HepG2 (cell line): ENCODE results near the gene C3orf62.

ENCODE experiments used
- BCL6 ChIP-seq: IDR thresholded peaks from 2 replicates; pipeline ENCODE4 v1.6.1; 2016; ENCODE audit warnings: missing genetic modification reagents, missing compliant biosample characterization
- CTCF ChIP-seq: sonication (generic); formaldehyde crosslinking; IDR thresholded peaks from 2 replicates; pipeline ENCODE4 v1.5.0; 2020; ENCODE audit warnings: mild to moderate bottlenecking, missing genetic modification reagents, moderate library complexity
- EHMT2 ChIP-seq: fragments of 200-600 bp; sonication (generic); IDR thresholded peaks from 2 replicates; pipeline ENCODE4 v1.7.0; 2017; ENCODE audit warnings: antibody characterized with exemption, low read depth, low read length, borderline replicate concordance
- FIP1L1 ChIP-seq: fragments of 200-400 bp; formaldehyde crosslinking; IDR thresholded peaks from 2 replicates; pipeline ENCODE4 v1.6.1; 2018; ENCODE audit warnings: low read depth, mild to moderate bottlenecking, low read length, moderate library complexity, borderline replicate concordance; ENCODE audit not compliant: insufficient read depth
- FOXP4 ChIP-seq: sonication (generic); formaldehyde crosslinking; IDR thresholded peaks from 2 replicates; pipeline ENCODE4 v1.4.0; 2020; ENCODE audit warnings: missing genetic modification reagents
- HNRNPLL ChIP-seq: fragments of 200-400 bp; formaldehyde crosslinking; IDR thresholded peaks from 2 replicates; pipeline ENCODE4 v1.6.1; 2017; ENCODE audit warnings: mild to moderate bottlenecking, low read depth, low read length; ENCODE audit not compliant: poor library complexity, severe bottlenecking
- SAFB2 ChIP-seq: sonication (generic); formaldehyde crosslinking; IDR thresholded peaks from 2 replicates; pipeline ENCODE4 v1.5.1; 2020; ENCODE audit warnings: missing genetic modification reagents, low read depth, mild to moderate bottlenecking, borderline replicate concordance
- SAP130 ChIP-seq: IDR thresholded peaks from 2 replicates; pipeline ENCODE4 v1.6.1; 2016; ENCODE audit warnings: low read depth
- ZNF484 ChIP-seq: sonication (generic); formaldehyde crosslinking; IDR thresholded peaks from 2 replicates; pipeline ENCODE4 v1.5.1; 2020; ENCODE audit warnings: mild to moderate bottlenecking, low read depth, missing genetic modification reagents, borderline replicate concordance

GRCh38 chr3:49295489-49296058 is 18.5 kb upstream of the C3orf62 start:
- TF ChIP-seq BCL6 (CRISPR knock-in tag) (no peak), FOXP4 (CRISPR knock-in tag) (no peak), SAP130 (CRISPR knock-in tag) (no peak), EHMT2 (no peak), SAFB2 (CRISPR knock-in tag) (no peak), CTCF (CRISPR knock-in tag) (peak; percentile 55), FIP1L1 (no peak), ZNF484 (CRISPR knock-in tag) (no peak), HNRNPLL (no peak)
